Fibroblast of peridontal ligament (primary cell): ENCODE measurements around the gene ATM.
"Not testable (repeated sequence)": the region's sequence is repeated elsewhere in the genome, so short reads cannot be mapped to it uniquely, and the experiment has no call there.

ENCODE experiments used
- DNase-seq: peaks from one replicate; pipeline ENCODE4 v3.0.0-alpha.2; 2010; ENCODE audit errors: extremely low read depth

ATM gene

DNA sequence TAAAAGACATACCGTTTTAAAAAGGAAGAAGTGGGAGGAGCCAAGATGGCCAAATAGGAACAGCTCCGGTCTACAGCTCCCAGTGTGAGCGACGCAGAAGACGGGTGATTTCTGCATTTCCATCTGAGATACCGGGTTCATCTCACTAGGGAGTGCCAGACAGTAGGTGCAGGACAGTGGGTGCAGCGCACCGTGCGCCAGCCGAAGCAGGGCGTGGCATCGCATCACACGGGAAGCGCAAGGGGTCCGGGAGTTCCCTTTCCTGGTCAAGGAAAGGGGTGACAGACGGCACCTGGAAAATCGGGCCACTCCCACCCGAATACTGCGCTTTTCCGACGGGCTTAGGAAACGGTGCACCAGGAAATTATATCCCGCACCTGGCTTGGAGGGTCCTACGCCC, 150.6 kb downstream of the ATM start:
- DNase-seq, result not testable (repeated sequence)

DNA sequence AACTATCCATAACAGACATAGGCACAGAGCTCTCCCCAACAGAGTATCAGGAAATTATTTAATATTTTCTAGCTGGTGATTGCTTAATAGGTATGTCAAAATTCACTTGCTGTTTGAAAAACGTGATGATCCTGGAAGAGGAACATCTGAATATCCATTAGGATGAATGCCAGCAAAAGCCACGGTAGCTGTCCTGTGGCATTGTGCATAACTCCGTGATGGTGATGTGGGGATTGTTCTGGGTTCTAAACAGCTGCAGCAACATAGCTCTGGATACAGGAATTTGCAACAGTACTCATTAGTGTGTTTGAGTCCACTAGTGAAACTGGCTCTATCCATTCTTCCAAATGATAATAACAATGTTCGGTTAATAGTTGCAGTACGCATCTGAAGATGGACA, 165.7 kb downstream of the ATM start:
- DNase-seq, result no peak

DNA sequence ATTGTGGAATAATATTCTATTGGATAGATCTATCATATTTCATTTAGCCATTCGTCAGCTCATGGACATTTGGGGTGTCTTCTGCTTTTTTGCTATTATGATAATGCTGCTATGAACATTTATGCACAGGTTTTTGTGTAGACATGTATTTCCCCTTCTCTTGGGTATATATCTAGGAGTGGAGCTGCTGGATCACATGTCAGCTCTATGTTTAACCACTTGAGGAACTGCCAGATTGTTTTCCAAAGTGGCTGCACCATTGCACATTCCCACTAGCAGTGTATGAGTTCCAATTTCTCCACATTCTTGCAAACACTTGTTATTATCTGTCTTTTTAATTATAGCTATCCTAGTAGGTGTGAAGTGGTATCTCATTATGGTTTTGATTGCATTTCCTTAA, 169.5 kb downstream of the ATM start:
- DNase-seq, result no peak

DNA sequence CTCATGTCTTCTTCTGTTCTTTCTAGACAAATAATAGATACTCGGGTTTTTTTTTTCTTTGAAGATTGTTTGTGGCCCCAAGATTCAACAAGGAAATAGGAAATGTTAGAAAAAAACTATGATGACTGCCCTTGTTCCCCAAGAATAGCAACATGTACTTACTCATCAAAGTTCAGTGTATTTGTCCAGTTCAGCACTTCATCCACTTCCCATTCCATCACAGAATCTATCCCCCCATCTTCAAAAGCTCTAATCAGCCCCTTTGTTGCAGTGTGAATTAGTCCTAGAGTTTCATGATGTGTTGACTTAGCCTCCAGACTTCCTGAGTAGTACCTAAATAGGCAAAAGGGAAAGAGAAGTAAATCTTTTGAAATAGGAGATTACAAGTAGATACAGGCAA, 170.2 kb downstream of the ATM start:
- DNase-seq, result no peak

DNA sequence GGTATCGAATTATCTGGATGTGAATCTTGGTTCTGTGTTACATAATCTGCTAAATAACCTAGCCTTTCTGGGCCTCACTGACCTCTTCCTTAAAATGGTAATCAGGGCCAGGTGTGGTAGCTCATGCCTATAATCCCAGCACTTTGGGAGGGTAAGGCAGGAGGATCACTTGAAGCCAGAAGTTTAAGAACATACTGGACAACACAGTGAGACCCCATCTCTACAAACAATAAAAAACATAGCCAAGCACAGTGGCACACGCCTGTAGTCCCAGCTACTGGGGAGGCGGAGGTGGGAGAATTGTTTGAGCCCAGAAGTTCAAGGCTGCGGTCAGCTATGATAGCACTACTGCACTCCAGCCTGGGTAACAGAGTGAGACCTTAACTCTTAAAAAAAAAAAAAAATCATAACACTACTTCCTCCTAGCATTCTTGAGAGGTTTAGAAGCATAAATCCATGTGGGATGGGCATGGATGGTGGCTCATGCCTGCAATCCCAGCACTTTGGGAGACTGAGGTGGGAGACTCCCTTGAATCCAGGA, 171.9 kb downstream of the ATM start:
- no peak for DNase-seq

DNA sequence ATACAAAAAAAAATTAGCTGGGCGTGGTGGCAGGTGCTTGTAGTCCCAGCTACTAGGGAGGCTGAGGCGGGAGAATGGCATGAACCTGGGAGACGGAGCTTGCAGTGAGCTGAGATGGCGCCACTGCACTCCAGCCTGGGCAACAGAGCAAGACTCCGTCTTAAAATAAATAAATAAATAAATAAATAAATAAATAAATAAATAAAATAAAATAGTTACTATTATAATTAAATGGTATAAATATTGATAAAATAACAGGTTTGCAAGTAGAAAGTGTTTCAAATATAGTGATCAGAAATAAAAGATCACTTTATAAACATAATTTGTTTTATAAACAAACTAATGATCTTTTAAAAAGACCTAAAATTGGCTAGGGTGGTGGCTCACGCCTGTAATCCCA, 173.8 kb downstream of the ATM start:
- not testable (repeated sequence) for DNase-seq

DNA sequence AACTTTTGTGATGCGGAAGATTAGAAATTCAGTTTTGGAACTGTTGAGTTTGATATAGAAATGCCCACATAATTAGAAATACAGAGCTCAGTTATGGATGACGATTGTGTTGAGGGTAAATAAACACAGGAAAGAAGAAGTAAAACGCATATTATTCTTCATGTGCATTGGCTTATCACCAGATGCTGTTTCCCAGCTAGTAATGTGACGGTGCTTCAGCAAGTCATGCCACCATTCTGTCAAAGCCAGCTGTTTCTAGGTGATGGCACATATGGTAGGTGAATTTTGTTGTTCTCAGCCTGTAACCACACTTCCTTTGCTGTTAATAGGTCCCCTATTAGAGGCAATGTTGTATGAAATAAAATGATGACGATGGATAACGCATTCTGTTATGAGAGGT, 175.6 kb downstream of the ATM start:
- no peak for DNase-seq

DNA sequence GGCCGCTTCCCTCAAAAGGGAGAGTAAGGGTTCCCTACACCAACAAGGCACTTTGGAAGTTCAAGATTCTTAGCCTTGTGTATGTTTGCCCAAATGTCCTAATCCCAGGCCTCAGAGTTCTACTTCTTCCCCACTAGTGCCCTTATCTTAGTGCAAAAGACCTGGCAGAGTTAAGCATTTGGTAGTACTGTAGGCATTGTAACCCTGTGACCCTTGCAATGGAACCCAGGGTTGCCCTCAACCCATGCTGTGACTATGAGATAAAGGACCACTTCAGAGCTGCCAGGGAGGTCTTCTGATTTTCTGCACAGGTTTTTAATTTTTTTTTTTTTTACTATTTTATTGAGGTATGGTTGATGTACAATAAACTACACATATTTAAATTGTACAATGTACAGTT, 179.4 kb downstream of the ATM start:
- DNase-seq, result no peak

DNA sequence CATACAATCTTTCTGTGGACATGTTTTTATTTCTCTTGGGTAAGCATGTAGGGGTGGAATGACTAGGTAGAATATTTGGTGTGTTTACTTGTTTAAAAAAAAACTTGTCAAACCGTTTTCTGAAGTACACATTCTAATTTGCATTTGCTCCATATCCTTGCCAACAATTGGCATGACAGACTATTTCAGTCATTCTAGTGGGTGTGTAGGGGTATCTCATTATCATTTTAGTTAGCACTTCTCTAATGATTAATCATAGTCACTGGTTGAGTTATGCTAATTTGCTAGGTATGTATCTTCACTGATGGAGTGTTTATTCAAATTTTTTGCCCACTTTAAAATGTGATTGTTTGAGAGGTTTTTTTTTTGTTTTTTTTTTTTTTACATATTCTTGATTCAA, 180.2 kb downstream of the ATM start:
- DNase-seq, result no peak

DNA sequence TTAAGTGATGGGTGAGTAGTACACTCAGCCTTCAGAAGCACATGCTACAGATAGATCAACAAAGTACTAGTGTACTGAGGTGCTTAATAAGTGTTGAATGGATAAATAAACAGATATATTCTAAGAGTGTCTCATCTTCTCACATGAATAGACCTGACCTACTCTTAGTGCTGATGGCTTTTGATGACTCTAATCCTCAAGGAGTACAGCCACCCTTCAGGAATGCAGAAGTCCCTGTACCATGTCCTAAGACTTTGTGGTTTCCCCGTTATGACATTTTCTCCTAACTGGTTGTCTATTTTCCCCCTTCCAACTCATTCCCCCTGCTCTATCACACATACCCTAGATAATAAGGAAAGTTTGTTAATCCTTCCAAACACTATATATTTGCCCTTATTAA, 182.8 kb downstream of the ATM start:
- no peak for DNase-seq

DNA sequence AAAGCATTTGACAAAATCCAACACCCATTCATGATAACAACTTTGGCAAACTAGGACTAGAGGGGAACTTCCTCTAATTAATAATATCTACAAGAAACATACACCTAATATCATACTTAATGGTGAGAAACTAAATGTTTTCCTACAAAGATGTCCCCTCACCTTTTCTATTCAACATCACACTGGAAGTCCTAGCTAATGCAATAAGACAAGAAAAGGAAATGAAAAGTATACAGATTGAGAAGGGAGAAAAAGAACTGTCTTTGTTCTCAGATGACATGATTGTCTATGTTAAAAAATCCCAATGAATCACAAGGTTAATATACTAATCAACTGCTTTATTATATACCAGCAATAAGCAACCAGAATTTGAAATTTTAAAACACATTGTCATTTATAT, 192.1 kb downstream of the ATM start:
- DNase-seq, result no peak

DNA sequence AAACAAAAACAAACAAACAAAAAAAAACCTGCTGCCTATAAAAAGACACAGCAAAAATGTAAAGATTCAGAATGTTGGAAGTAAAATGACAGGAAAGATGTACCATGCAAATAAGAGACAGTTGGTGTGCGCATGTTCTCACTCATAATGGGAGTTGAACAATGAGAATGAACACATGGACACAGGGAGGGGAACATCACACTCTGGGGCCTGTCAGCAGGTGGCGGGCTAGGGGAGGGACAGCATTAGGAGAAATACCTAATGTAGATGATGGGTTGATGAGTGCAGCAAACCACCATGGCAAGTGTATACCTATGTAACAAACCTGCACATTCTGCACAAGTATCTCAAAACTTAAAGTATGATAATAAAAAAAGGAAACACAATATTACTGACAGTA, 194.7 kb downstream of the ATM start:
- not testable (repeated sequence) for DNase-seq
